Measurements from ENCODE around the gene PLCB2. TPM values are rescaled to one million over a fixed set of nuclear protein-coding genes. Genes with fewer than 3 reads are reported as not detected.

The PLCB2 gene, protein sequence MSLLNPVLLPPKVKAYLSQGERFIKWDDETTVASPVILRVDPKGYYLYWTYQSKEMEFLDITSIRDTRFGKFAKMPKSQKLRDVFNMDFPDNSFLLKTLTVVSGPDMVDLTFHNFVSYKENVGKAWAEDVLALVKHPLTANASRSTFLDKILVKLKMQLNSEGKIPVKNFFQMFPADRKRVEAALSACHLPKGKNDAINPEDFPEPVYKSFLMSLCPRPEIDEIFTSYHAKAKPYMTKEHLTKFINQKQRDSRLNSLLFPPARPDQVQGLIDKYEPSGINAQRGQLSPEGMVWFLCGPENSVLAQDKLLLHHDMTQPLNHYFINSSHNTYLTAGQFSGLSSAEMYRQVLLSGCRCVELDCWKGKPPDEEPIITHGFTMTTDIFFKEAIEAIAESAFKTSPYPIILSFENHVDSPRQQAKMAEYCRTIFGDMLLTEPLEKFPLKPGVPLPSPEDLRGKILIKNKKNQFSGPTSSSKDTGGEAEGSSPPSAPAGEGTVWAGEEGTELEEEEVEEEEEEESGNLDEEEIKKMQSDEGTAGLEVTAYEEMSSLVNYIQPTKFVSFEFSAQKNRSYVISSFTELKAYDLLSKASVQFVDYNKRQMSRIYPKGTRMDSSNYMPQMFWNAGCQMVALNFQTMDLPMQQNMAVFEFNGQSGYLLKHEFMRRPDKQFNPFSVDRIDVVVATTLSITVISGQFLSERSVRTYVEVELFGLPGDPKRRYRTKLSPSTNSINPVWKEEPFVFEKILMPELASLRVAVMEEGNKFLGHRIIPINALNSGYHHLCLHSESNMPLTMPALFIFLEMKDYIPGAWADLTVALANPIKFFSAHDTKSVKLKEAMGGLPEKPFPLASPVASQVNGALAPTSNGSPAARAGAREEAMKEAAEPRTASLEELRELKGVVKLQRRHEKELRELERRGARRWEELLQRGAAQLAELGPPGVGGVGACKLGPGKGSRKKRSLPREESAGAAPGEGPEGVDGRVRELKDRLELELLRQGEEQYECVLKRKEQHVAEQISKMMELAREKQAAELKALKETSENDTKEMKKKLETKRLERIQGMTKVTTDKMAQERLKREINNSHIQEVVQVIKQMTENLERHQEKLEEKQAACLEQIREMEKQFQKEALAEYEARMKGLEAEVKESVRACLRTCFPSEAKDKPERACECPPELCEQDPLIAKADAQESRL
- 0.99 and 1.4 TPM in 2 replicates for total RNA-seq
- polyA plus RNA-seq (2012), result 0.35 TPM

DNA sequence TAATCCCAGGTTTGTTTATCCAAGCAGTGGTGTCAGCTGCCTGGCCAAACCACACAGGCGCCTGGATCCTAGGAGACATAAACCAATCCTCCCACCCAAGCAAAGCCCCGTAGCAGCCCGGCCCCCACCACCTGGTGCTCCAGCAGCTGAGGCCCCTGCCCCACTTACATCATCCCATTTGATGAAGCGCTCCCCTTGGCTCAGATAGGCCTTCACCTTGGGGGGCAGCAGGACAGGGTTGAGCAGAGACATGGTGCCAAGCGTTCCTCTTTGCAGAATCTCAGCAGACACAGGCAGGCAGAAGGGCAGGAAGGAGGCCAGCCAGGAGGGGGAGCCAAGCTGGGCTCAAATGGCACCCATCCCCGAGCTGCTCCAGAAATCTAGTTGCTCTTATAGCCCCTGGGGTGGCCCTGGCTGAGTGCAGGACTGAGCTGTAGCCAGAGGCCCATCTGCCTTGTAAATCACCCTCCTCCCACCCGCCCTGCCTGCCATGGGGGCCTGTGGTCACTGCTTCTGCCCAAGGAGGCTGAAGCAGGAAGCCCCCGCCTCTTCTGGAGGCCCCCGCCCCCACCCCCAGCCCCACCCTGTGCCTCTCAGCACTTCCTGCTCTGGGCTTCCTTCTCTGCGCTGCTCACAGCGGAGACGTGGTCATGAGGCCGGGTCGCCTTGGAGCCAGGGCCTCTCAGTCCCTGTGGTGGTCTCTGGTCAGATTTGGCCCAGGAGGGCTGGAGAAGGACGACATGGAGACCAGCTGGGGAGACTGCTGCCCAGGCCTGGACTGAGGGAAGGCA is at the start of gene PLCB2:
TSS of gene PLCB2 (minus strand) at position 515 of the 791 bp plus-strand sequence. CDS start at position 252, 263 bp downstream.
- no peak for DNase-seq (ENCODE audit: low read depth)

DNA sequence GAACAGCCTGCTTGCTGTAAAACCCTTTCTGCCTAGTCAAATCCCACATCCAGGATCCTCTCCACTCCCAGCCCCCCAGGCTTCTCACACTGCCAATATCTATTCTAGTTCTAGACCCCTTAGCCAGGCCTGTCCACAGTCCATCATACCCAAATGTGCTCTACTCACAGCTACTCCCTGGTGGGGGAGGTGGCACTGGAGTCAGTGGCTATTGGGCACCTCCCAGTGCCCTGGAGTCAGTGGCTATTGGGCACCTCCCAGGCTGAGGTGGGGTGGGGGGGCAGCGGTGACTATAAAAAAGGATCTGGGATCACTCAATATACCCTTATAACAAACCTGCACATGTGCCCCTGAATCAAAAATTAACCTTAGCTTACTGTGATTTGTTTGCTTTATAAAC is 49.5 kb upstream of the PLCB2 start:
- DNase-seq (ENCODE audit: low read depth), result no peak

DNA sequence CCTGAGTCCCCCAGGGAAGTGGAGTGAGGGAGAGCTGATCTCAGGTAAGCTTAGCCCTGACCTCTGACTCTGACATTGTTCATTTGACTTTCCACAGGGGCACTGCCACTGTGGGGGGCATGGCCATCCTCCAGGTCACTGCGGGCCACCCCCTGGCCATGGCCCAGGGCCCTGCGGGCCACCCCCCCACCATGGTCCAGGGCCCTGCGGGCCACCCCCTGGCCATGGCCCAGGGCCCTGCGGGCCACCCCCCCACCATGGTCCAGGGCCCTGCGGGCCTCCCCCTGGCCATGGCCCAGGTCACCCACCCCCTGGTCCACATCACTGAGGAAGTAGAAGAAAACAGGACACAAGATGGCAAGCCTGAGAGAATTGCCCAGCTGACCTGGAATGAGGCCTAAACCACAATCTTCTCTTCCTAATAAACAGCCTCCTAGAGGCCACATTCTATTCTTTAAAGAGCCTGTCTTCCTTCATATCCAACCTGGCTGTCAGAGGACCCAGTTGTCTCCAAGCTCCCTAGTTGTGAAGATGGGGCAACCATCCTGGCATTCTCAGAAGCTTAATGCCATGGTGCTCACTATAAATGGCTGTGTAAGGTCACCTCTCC is 48.3 kb upstream of the PLCB2 start:
- no peak for DNase-seq (ENCODE audit: low read depth)

DNA sequence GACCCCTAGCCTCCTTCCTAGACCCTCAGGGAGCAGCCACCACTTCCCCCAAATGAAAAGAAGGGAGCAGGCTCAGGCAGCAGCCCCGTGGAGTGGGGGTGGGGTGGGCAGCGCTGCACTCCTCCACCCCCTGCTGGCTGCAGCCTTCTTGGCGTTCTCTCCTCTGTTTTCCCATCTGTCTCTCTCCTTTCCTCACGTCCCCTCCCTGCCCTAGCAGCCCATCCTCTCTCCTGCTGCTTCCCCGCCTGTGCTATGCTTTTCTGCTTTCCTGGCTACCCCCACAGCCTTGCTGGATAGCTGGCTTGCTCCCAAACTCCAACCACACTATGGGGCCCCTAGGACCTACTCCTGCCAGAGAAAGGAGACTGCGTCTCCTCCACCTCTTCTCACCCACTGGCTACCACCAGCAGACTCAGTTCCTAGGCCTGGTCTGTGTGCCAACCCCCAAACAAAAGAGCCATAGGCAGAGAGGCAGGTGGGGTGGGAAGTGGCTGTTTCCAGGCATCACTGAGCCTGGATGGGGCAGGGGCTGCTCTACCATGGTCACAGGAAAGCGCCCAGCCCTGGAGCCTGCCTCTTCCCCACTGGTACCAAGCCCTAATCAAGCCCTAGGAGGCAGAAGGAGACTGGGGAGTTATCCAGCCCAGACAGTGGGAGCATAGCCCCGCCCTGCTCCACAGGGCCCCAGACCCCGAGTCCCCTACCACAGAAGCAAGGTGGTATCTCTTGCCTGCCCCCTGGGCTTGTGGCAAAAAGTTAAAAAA is 46.9 kb upstream of the PLCB2 start:
- DNase-seq (ENCODE audit: low read depth), result no peak

DNA sequence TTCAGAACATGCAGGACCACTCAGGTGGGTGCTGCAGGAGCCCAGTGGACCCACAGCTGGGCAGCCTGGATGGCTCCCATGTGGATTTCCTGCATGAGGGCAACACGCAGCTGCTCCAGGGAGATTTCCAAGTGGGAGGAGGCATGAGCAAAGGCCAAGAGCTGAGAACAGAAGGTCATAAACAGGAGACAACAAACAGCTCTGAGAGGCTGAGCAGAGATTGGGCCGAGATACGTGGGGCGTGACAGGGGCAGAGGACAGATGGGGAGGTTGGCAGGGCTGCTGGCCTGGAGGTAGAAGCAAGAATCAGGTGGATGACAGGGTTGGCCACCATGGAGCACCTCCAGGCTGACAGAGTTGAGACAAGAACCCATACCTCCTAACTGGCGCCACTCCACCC is 46.0 kb upstream of the PLCB2 start:
- no peak for DNase-seq (ENCODE audit: low read depth)

DNA sequence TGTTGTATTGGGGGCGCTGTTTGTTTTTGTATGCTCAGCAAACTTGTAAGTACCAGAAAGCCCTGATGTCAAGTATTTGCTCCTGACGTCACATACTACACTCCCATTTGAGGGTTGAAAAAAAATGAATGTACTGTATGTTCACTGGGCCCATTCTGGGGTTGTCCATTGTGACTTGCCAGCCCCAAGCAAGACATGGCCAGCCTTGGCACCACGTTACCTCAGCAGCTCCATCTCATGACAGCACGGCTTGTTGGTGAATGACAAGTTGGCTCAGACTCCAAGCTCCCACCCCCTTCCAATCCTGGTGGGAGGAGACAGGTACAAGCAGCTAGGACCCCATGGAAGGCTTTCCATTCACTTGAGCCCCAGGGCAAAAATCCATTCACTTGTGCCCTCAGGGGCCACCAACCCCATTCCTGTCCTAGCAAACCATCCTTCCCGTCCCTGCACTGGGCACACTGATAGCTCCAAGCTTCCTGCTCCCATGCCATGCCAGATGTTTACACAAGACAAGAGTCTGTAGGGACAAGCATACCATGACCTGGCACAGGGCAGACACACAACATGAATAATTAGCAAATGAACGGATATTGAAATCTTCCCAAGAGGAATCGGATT is 44.7 kb upstream of the PLCB2 start:
- no peak for DNase-seq (ENCODE audit: low read depth)

DNA sequence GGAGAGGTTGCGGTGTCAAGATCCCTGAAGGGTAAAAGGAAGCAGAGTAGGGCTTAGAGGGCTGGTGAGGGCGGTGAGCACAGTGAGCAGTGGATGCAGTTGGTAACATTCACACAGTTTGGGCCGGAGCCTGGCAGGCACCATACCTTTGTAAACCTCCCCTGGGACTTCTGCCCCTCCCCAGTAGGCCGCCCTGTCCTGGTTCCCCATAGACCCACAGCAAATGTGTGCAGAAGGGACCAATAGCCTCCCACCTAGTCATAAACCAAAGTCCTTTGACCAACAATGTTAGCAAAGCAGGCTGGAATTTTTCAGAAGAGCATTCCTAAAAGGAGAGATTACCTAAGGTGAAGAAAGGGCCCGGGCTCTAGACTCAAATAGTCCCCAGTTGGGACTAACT is 41.4 kb upstream of the PLCB2 start:
- no peak for DNase-seq (ENCODE audit: low read depth)

DNA sequence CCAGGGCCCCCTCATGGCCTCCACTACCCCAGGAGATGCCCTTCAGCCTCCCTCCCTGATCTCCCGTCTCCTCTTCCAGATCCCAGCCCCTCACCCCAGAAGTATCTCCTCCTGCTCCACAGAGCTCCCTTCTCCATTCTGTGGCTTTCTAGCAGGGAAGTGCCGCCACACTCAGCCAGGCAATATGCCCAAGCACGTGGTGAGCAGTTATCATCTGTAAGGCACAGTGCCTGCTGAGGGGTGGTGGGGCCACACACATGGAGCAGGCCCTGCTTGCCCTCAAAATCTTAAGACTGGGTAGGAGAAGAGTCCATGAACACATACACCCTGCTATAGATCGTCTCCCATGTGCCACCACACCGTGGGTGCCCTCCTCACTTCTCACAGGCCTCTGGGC is 40.7 kb upstream of the PLCB2 start:
- no peak for DNase-seq (ENCODE audit: low read depth)

DNA sequence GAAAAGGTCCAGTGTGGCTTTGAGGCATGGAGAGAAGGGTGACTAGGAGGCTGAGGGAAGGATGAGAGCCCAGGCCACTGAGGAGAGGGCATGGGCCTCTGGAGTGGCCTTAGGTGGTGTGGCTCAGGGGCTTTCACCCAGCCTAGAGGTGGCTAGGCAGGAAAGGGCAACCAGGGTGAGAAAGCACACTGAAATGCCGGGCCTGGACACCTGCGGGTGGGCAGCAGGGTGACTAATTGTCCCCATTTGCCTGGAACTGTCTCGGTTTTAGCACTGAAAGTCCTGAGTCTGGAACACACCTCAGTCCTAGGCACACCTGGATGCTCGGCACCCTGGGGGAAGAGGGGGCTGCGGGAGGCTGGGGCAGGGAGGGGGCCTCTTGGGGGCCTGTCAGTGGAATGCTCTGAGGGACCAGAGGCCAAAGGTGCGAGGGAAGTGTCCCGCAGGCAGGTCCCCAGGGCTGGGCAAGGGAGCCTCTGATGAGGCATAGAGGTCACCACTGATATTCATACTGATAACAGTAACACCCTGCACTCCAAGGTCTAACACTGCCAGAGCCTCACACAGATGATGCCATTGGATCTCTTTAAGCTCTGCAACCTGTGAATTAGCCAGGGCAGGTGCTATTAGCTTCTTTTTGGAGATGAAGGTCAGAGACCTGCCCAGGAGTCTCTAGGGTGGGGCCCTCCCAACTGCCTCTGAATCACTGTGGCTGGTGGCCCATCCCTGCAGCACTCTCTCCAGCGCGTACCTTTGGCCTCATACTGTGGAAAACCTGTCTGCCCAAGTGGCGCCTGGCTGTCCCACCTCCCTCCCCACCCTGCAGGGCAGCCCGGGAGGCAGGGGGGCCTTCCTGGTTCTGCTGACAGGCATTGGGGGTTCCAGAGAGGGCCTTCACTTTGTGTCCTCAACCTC is 40.1 kb upstream of the PLCB2 start:
- DNase-seq (ENCODE audit: low read depth), result no peak

DNA sequence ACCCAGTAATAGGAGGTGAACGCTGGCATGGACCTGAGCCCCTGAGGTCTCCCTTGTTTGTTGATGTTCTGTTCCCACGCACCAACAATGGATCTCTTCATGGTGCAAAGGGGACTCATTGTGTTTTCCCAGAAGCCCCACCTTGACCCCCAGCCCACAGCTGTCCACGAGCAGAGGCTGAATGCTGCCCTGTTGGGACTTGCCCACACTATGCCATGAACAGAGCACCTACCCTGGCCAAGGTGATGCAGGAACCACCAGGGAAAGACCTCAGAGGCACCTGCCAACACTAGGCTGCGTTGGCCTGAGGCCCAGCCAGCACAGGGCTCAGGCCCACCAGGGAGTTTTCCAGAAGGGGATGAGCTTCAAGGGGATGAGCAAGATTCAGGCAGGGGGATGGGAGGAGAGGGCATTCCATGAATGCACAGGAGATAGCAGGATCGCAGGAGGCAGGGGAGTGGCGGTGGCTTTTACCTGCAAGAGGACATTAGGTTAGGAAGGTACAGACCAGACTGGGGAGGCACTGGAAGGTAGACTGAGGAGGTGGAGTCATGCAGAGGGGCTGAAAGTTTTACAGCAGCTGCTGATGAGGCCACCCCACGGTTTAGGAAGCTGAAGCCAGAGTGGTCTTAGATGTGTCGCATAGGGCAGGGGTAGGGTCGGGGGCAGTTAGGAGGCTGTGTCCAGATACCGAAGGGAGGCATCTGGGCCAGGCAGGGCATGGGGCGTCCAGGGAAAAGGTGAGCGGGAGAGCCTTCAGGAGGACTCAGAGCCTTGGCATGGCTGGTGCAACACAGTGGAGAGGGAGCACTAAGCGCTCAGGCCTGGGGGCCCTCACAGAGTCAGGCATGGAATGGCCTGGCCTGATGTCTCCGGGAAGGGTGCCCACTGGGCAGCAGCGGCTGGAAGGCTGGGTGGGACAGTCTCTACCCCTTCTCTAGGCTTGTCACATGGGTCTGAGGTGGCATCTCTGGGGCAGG is 39.1 kb upstream of the PLCB2 start:
- DNase-seq (ENCODE audit: low read depth), result no peak

DNA sequence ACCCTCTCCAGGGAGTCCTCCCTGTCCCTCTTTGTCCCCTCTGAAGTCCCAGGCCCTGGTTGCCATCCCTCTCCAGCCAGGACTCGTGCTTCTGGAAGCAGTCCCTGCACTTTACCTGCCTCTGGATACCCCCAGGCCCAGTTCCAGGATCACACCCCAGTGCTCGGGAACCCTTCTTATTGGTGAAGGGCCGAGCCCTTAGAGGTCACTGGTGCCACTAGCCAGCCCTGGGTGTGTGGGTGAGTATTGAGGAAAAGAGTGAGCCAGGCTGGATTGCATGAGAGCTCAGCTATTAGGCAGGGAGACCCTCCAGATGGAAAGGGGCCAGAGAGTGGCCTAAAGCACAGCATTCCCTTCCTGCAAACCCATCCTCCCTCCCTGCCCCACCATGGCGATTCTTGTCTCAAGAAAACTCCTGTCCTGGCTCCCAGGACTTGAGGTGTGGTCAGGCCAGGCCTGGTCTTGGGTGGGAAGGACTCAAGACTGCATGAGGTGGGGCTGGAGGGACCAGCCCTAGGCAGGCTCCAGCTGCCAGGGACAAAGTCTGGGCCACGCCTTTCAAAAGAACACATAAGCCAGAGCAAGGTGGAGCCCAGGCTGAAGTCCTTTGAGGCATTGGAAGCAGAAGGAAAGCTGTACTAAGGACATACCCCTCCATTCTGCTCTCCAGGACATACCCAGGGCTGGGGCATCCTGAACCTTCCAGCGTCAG is 38.3 kb upstream of the PLCB2 start:
- no peak for DNase-seq (ENCODE audit: low read depth)

DNA sequence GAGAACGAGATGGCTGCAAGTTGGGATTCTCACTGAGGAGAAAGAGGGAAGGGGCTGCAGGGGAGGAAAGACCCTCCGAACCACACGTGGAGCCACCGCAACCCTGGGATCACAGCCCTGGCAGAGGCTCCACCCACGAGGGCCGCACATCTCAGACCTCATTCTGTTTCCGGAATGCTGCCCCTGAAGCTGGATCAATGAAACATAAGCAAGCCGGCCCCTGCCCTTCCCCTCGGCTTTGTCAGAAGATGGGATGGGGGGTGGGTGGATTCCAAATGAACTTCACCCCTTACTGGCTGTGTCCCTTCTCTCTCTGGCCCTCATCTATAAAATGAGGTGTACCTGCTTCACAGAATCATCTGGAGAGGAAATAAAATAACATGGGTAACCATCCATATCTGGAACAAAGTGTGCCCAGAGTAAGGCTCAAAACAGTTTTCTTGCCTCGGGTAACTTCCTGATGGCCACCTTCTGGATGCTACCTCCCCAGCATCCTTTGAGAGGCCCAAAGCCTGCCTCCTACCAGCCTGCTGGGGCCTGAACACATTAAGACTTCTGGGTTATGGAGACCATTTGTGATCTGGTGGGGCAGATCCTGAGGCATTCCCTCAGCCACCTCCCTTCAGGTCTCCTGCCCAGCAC is 37.6 kb upstream of the PLCB2 start:
- DNase-seq (ENCODE audit: low read depth), result no peak

DNA sequence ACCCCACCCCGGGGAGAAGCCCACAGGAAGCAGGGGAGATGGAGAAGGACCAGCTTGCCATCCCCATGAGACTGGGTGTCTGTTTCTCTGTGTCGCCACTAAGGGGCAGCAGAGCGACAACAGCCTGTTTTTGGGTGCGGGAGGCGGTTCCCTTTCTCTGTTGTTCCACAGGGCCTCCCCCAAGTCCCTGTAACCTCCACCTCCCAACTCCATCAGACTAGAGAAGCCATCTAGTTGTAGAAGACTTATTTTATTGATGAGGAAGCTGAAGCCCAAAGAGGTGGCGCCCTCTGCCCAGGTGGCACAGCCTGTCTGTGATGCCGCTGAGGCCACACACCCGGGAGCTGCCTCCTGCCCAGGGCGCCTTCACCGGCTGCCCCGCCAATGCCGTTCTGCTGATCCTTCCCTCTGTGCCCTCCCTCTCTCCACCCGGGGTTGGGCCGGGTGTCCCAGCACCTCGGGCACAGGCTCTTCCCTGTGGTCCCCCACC is 36.9 kb upstream of the PLCB2 start:
- DNase-seq (ENCODE audit: low read depth), result peak; percentile 70

DNA sequence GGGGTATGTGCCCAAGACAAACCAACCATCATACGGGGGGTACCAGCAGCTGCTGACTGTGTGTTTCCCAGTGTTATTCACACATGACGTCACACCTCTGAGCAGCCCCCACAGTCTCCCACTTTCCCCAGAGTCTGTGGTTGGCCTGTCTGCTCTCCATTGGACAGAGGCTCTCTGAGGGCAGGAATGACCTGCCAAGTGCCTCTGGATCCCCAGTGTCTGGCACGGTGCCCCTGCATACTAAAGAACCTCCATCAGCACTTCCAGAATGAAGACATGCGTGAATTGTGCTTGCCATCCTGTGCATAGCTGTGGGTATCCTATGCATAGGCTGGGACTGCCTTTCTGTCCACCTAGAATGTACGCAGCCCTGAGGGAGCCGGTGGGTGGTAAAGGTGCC is 36.5 kb upstream of the PLCB2 start:
- DNase-seq (ENCODE audit: low read depth), result no peak

DNA sequence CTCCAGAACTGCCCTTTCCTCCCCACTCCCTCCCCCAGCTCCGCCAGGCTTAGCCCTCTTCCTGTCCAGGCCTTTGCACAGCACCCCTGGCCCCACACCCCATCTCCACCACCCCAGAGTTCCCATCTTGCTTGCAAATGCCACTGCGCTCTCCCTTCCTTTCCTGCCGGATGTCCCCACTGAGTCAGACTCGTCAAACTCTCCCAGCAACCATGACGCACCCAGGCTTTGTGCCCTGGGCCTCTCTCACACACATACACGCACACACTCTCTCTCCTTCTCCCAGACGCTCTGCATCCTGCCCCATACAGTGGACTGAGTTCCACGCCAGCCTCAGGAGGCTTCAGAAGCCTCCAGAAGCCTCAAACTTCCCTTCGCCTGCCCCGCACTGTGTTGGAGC is 35.8 kb upstream of the PLCB2 start:
- DNase-seq (ENCODE audit: low read depth), result no peak

Measured in myocyte (in vitro differentiated cells).